Heart right ventricle (tissue), 16 donors: ENCODE data around the gene OTOP3. TPM values are rescaled to one million over a fixed set of nuclear protein-coding genes. Genes with fewer than 3 reads are reported as not detected.

ENCODE experiments used
- ATAC-seq, 8 donors: fragments of 200-7000 bp; cut with Tn5 transposase; one replicate each; pipeline ENCODE4 v1.9.1; 2020; ENCODE audit warnings: mild to moderate bottlenecking in 8 of 8, moderate library complexity in 8 of 8, moderate number of reproducible peaks in 1 of 8
- DNase-seq, 2 donors: peaks; one replicate each; pipeline ENCODE4 v3.0.0-alpha.2; 2020
- H3K27ac ChIP-seq, 10 donors: fragments of 200-600 bp; sonication (generic) in 2 of 10; one replicate each; pipeline versions ENCODE4 v1.5.0 to v1.8.0; 2020 to 2022; ENCODE audit warnings: mild to moderate bottlenecking in 3 of 10
- H3K27me3 ChIP-seq, 7 donors: fragments of 200-600 bp; one replicate each; pipeline ENCODE4 v1.8.0; 2021 to 2022; ENCODE audit warnings: mild to moderate bottlenecking in 2 of 7
- H3K36me3 ChIP-seq, 9 donors: fragments of 200-600 bp; sonication (generic) in 1 of 9; one replicate each; pipeline versions ENCODE4 v1.5.0 to v1.8.0; 2020 to 2022; ENCODE audit warnings: mild to moderate bottlenecking in 2 of 9
- H3K4me1 ChIP-seq, 9 donors: fragments of 200-600 bp; sonication (generic) in 1 of 9; one replicate each; pipeline versions ENCODE4 v1.5.0 to v1.8.0; 2020 to 2022; ENCODE audit warnings: mild to moderate bottlenecking in 4 of 9
- H3K4me3 ChIP-seq, 10 donors: fragments of 200-600 bp; sonication (generic) in 2 of 10; one replicate each; pipeline versions ENCODE4 v1.5.0 to v1.8.0; 2020 to 2022; ENCODE audit warnings: mild to moderate bottlenecking in 7 of 10, moderate library complexity in 2 of 10
- H3K9me3 ChIP-seq, 11 donors: fragments of 200-600 bp in 10 of 11; sonication (generic) in 2 of 11; one replicate each; pipeline versions ENCODE4 v1.5.0 to v1.8.0; 2013 to 2022; ENCODE audit warnings: mild to moderate bottlenecking in 2 of 11, control low read depth in 1 of 11, moderate library complexity in 1 of 11
- CTCF ChIP-seq, 9 donors: fragments of 200-600 bp; sonication (generic) in 2 of 9; IDR thresholded peaks; one replicate each; pipeline versions ENCODE4 v1.5.0 to v1.8.0; 2021 to 2022; ENCODE audit warnings: antibody characterized with exemption in 9 of 9, mild to moderate bottlenecking in 5 of 9, moderate library complexity in 1 of 9
- WGBS, 2 donors: extraction: QIAGEN DNeasy Blood & Tissue Kit; methylation state at CpG; one replicate each; pipeline ENCODE4 v1.1.7; 2013; ENCODE audit warnings: inconsistent platforms in 1 of 2; 5-methylcytosine and 5-hydroxymethylcytosine counted together
- intact Hi-C, 10 donors: fragments of 100-400 bp; cut with DNase I; formaldehyde crosslinking; loops; one replicate each; pipeline versions ENCODE4 v1.11.1 to v1.14.2; 2022
- polyA plus RNA-seq, 2 donors: library from polyadenylated mRNA; stranded (reverse); fragments of 200-250 nt; gene quantifications; one replicate each; pipeline ENCODE4 v1.2.3, GENCODE V29; 2013
- total RNA-seq, 10 donors: library from RNA; stranded (reverse); fragmentation: NEBNext Ultra II Directional in 3 of 10; extraction: Animal tissue kit (Norgen Biotek cat#: 25700) in 3 of 10; gene quantifications; one replicate each; pipeline versions ENCODE4 v1.2.1 to v1.2.4, GENCODE V29; 2021 to 2023
- donor health status: Arrhythmogenic right ventricular cardiomyopathy.
- donor health status: ischemic (EF 13 %, LVEDD 7.1; RV severe dilation, severe dysfunction).
- donor health status: healthy with polysubstance abuse.
- donor health status: DM: no; HTN: yes; CAD: no.
- donor health status: DM: no; HTN: no; CAD: no.
- donor health status: ischemic (EF 25% LVEDD 6.9; RV normal size, moderate dysfunction).
- donor health status: ischemic (EF 25% LVEDD 5.7; RV mildly dilated, moderate dysfunction).
- donor health status: healthy.
- donor health status: DM: yes; HTN: yes; CAD: no.
- donor health status: Ischemic cardiomyopathy.
- donor health status: ischemic (EF 35%, LVEDD 5.7; RV mildly dilated, moderate dysfunction).
- donor health status: nonischemic (EF 11% LVEDD 7.7; RV severe dilation, severe dysfunction).
- donor health status: DM: yes; HTN: yes; CAD: no.
- donor health status: PGD.
- donor health status: ischemic (EF 29% LVEDD 5.4; RV normal size, mild dysfunction).
- donor health status: nonischemic (EF 23%, LVEDD 6.1; RV moderate dilation, normal function).

Gene OTOP3
- total and polyA plus RNA-seq, 12 donors: not detected

- Histone ChIP-seq H3K4me1 (no peaks in the 10 kb centered on the region), H3K36me3 (peaks cover 0 to 24% (median 0%) of the 10 kb centered on the region in 9 donors), H3K27me3 (peaks cover 0 to 26% (median 7%) of the 10 kb centered on the region in 7 donors), H3K27ac (no peak overlapping the region), H3K4me3 (no peak overlapping the region), H3K9me3 (no peaks in the 10 kb centered on the region)
- 67 to 83% methylated on average over 3 of the region's 3 CpGs for WGBS, 2 donors
- ATAC-seq (peak in 1 of 8 donors; percentile 9), DNase-seq (no peak)
- TF ChIP-seq CTCF (IDR thresholded peaks at IDR 0.05): no peak
- intact Hi-C loops: no loop called here
Observed at GRCh38 chr17:74951065-74951464, 15.4 kb downstream of the OTOP3 start.

- no peaks in the 10 kb centered on the region for H3K4me1 ChIP-seq
- no peak for DNase-seq
- ATAC-seq: no peak
- H3K36me3 ChIP-seq: peaks cover 0 to 30% (median 0%) of the 10 kb centered on the region in 9 donors
- H3K27ac ChIP-seq: no peak overlapping the region
- WGBS, 2 donors: 73 to 74% methylated on average over 32 of the region's 32 CpGs
- H3K4me3 ChIP-seq: no peak overlapping the region
- TF ChIP-seq CTCF (IDR thresholded peaks at IDR 0.05): no peak
- H3K9me3 ChIP-seq: no peaks in the 10 kb centered on the region
- H3K27me3 ChIP-seq: peaks cover 0 to 20% (median 3%) of the 10 kb centered on the region in 7 donors
- intact Hi-C loops: no loop called here
Observed at GRCh38 chr17:74951680-74952421, 16.2 kb downstream of the OTOP3 start.

GRCh38 chr17:74952431-74953133 lies 16.9 kb downstream of the OTOP3 start:
- ATAC-seq (no peak), DNase-seq (no peak)
- H3K27ac ChIP-seq: no peak overlapping the region
- H3K4me1 ChIP-seq: no peaks in the 10 kb centered on the region
- H3K27me3 ChIP-seq: peaks cover 0 to 20% (median 0%) of the 10 kb centered on the region in 7 donors
- 78 to 82% methylated on average over 24 of the region's 24 CpGs for WGBS, 2 donors
- no peaks in the 10 kb centered on the region for H3K9me3 ChIP-seq
- no peak for TF ChIP-seq CTCF (IDR thresholded peaks at IDR 0.05)
- intact Hi-C loops: no loop called here
- no peak overlapping the region for H3K4me3 ChIP-seq
- H3K36me3 ChIP-seq: peaks cover 0 to 38% (median 0%) of the 10 kb centered on the region in 9 donors

- Histone ChIP-seq H3K9me3 (no peaks in the 10 kb centered on the region), H3K36me3 (peaks cover 0 to 43% (median 0%) of the 10 kb centered on the region in 9 donors), H3K27ac (no peak overlapping the region), H3K27me3 (peaks cover 0 to 20% (median 0%) of the 10 kb centered on the region in 7 donors), H3K4me3 (no peak overlapping the region), H3K4me1 (no peaks in the 10 kb centered on the region)
- 76 to 83% methylated on average over 11 of the region's 11 CpGs for WGBS, 2 donors
- ATAC-seq (no peak), DNase-seq (no peak)
- intact Hi-C loops: no loop called here
- no peak for TF ChIP-seq CTCF (IDR thresholded peaks at IDR 0.05)
Observed at GRCh38 chr17:74953134-74953687, 17.5 kb downstream of the OTOP3 start.
